Spinal cord (tissue), 10 donors: ENCODE measurements around the gene RGS12. TPM values are rescaled to one million over a fixed set of nuclear protein-coding genes. Genes with fewer than 3 reads are reported as not detected.
"Not testable (repeated sequence)": the region's sequence is repeated elsewhere in the genome, so short reads cannot be mapped to it uniquely, and the experiment has no call there.

ENCODE experiments used
- DNase-seq, 6 donors: peaks; one replicate each; pipeline versions ENCODE4 v3.0.0 to v3.0.0-alpha.2; 2013 to 2015; ENCODE audit warnings: low spot score in 6 of 6, low read depth in 4 of 6
- H3K27ac ChIP-seq: one replicate; pipeline ENCODE4 v1.5.1; 2013; ENCODE audit warnings: low read depth, low read length, control low read depth
- H3K27me3 ChIP-seq: one replicate; pipeline ENCODE4 v1.6.1; 2013; ENCODE audit warnings: low read length; ENCODE audit not compliant: control insufficient read depth, insufficient read depth
- H3K36me3 ChIP-seq: one replicate; pipeline ENCODE4 v1.6.1; 2013; ENCODE audit warnings: low read length; ENCODE audit not compliant: control insufficient read depth, insufficient read depth
- H3K4me1 ChIP-seq: one replicate; pipeline ENCODE4 v1.6.1; 2013; ENCODE audit warnings: low read length; ENCODE audit not compliant: control insufficient read depth, insufficient read depth
- H3K4me3 ChIP-seq: one replicate; pipeline ENCODE4 v1.5.1; 2013; ENCODE audit warnings: low read depth, low read length, control low read depth
- H3K9me3 ChIP-seq: one replicate; pipeline ENCODE4 v1.6.1; 2013; ENCODE audit warnings: low read length; ENCODE audit not compliant: control insufficient read depth, insufficient read depth
- WGBS: methylation state at CpG from one replicate; pipeline ENCODE4 v1.1.5; 2013; ENCODE audit warnings: missing lambda C conversion rate; ENCODE audit not compliant: insufficient coverage; 5-methylcytosine and 5-hydroxymethylcytosine counted together
- polyA plus RNA-seq, 2 donors: library from polyadenylated mRNA; unstranded; fragments of 120-200 nt; gene quantifications; one replicate each; pipeline ENCODE4 v1.2.1, GENCODE V29; 2013; ENCODE audit not compliant: insufficient read length in 2 of 2
- total RNA-seq, 2 donors: library from RNA; depleted of rRNA in 1 of 2; stranded (reverse); fragments of 120-200 nt in 1 of 2; fragments of >200 nt in 1 of 2; gene quantifications; one replicate each; pipeline versions ENCODE4 v1.2.3 to v1.2.4, GENCODE V29; 2013 to 2014
- donor health status: healthy.

The RGS12 gene
- total and polyA plus RNA-seq, 4 donors: 30.8 to 96.3 (median 60.9) TPM

GRCh38 chr4:3296651-3297050, 3.8 kb downstream of the RGS12 start:
- Histone ChIP-seq H3K4me3 (no peak overlapping the region), H3K9me3 (no peaks in the 10 kb centered on the region), H3K27me3 (no peaks in the 10 kb centered on the region), H3K36me3 (peaks cover 15% of the 10 kb centered on the region), H3K27ac (no peak overlapping the region), H3K4me1 (peaks cover 50% of the 10 kb centered on the region)
- DNase-seq: no peak
- 92% methylated on average over 8 of the region's 8 CpGs for WGBS

- Histone ChIP-seq H3K4me1 (peaks cover 52% of the 10 kb centered on the region), H3K36me3 (peaks cover 15% of the 10 kb centered on the region), H3K27me3 (no peaks in the 10 kb centered on the region), H3K27ac (no peak overlapping the region), H3K9me3 (no peaks in the 10 kb centered on the region), H3K4me3 (no peak overlapping the region)
- WGBS: 87% methylated on average over 12 of the region's 13 CpGs
- no peak for DNase-seq
Observed at GRCh38 chr4:3297066-3297859, 4.4 kb downstream of the RGS12 start.

GRCh38 chr4:3299122-3299975, 6.5 kb downstream of the RGS12 start:
- H3K4me3 ChIP-seq: no peak overlapping the region
- peaks cover 17% of the 10 kb centered on the region for H3K36me3 ChIP-seq
- H3K4me1 ChIP-seq: peaks cover 58% of the 10 kb centered on the region
- no peaks in the 10 kb centered on the region for H3K27me3 ChIP-seq
- 37% methylated on average over 6 of the region's 9 CpGs for WGBS
- no peaks in the 10 kb centered on the region for H3K9me3 ChIP-seq
- peak overlapping the region; percentile 57 for H3K27ac ChIP-seq
- peak in 2 of 6 donors; percentile 48 to 50 for DNase-seq

GRCh38 chr4:3299976-3300671, 7.3 kb downstream of the RGS12 start:
- no peak overlapping the region for H3K4me3 ChIP-seq
- H3K27me3 ChIP-seq: no peaks in the 10 kb centered on the region
- H3K27ac ChIP-seq: peak overlapping the region; percentile 57
- peaks cover 14% of the 10 kb centered on the region for H3K36me3 ChIP-seq
- WGBS: 46% methylated on average over 18 of the region's 19 CpGs
- no peak for DNase-seq
- no peaks in the 10 kb centered on the region for H3K9me3 ChIP-seq
- H3K4me1 ChIP-seq: peaks cover 58% of the 10 kb centered on the region

- not testable (repeated sequence) for H3K9me3 ChIP-seq, H3K4me3 ChIP-seq, H3K27me3 ChIP-seq, H3K27ac ChIP-seq, DNase-seq
- H3K4me1 ChIP-seq: peaks cover 65% of the 10 kb centered on the region
- H3K36me3 ChIP-seq: peaks cover 11% of the 10 kb centered on the region
- 90% methylated on average over 15 of the region's 15 CpGs for WGBS
Observed at GRCh38 chr4:3300882-3301281, 8.1 kb downstream of the RGS12 start.

GRCh38 chr4:3301450-3302172, 8.8 kb downstream of the RGS12 start:
- DNase-seq: no peak
- WGBS: 95% methylated on average over 12 of the region's 15 CpGs
- H3K27ac ChIP-seq: no peak overlapping the region

GRCh38 chr4:3302173-3302785, 9.5 kb downstream of the RGS12 start:
- H3K27ac ChIP-seq: no peak overlapping the region
- no peaks in the 10 kb centered on the region for H3K27me3 ChIP-seq
- no peak for DNase-seq
- WGBS: 78% methylated on average over 13 of the region's 17 CpGs
- H3K9me3 ChIP-seq: no peaks in the 10 kb centered on the region
- peaks cover 10% of the 10 kb centered on the region for H3K36me3 ChIP-seq
- H3K4me3 ChIP-seq: no peak overlapping the region
- H3K4me1 ChIP-seq: peaks cover 78% of the 10 kb centered on the region

More at GRCh38 chr4:3301450-3302172, 8.8 kb downstream of the RGS12 start:
- Histone ChIP-seq H3K4me3 (no peak overlapping the region), H3K27me3 (no peaks in the 10 kb centered on the region), H3K36me3 (peaks cover 7% of the 10 kb centered on the region), H3K4me1 (peaks cover 72% of the 10 kb centered on the region), H3K9me3 (no peaks in the 10 kb centered on the region)

GRCh38 chr4:3302786-3303564, 10.2 kb downstream of the RGS12 start:
- Histone ChIP-seq H3K36me3 (peaks cover 10% of the 10 kb centered on the region), H3K27me3 (no peaks in the 10 kb centered on the region), H3K27ac (peak overlapping the region; percentile 57), H3K9me3 (no peaks in the 10 kb centered on the region), H3K4me3 (no peak overlapping the region), H3K4me1 (peaks cover 85% of the 10 kb centered on the region)
- DNase-seq: no peak
- WGBS: 62% methylated on average over 16 of the region's 16 CpGs
